ENCODE data around the gene PDGFA. TPM values are rescaled to one million over a fixed set of nuclear protein-coding genes. Genes with fewer than 3 reads are reported as not detected.

PDGFA gene
- total and polyA plus RNA-seq, 5 donors from 2014 or later, result 2.9 TPM; not detected in 4

- Histone ChIP-seq H3K27ac (ENCODE audit: insufficient read depth, low read length, poor library complexity, severe bottlenecking) (no peak overlapping the region), H3K4me3 (ENCODE audit: low read depth, low read length) (no peak overlapping the region), H3K4me1 (ENCODE audit: control insufficient read depth, insufficient read depth, low read length, poor library complexity, severe bottlenecking) (no peaks in the 10 kb centered on the region), H3K27me3 (ENCODE audit: control insufficient read depth, insufficient read depth, low read length) (no peaks in the 10 kb centered on the region), H3K9me3 (ENCODE audit: control insufficient read depth in 2 of 2, low read length in 2 of 2) (no peaks in the 10 kb centered on the region), H3K36me3 (ENCODE audit: control insufficient read depth, insufficient read depth, low read length) (no peaks in the 10 kb centered on the region)
- no peak for DNase-seq
- Mint-ChIP-seq H3K36me3 (no peaks in the 10 kb centered on the region), H3K9me3 (peaks cover 0 to 5% (median 0%) of the 10 kb centered on the region in 7 donors), H3K4me3 (no peak overlapping the region), H3K27ac (no peak overlapping the region), H3K27me3 (no peaks in the 10 kb centered on the region), H3K4me1 (peaks cover 0 to 2% (median 0%) of the 10 kb centered on the region in 4 donors)
- ATAC-seq (ENCODE audit: low read depth in 2 of 2), result no peak
Observed at GRCh38 chr7:542713-543500, 23.3 kb upstream of the PDGFA start.

GRCh38 chr7:542131-542712 is 22.6 kb upstream of the PDGFA start:
- H3K9me3 Mint-ChIP-seq, result peaks cover 0 to 5% (median 0%) of the 10 kb centered on the region in 7 donors
- H3K27me3 Mint-ChIP-seq, result no peaks in the 10 kb centered on the region
- Histone ChIP-seq H3K27ac (ENCODE audit: insufficient read depth, low read length, poor library complexity, severe bottlenecking) (no peak overlapping the region), H3K9me3 (ENCODE audit: control insufficient read depth in 2 of 2, low read length in 2 of 2) (no peaks in the 10 kb centered on the region), H3K27me3 (ENCODE audit: control insufficient read depth, insufficient read depth, low read length) (no peaks in the 10 kb centered on the region), H3K4me1 (ENCODE audit: control insufficient read depth, insufficient read depth, low read length, poor library complexity, severe bottlenecking) (no peaks in the 10 kb centered on the region), H3K4me3 (ENCODE audit: low read depth, low read length) (no peak overlapping the region), H3K36me3 (ENCODE audit: control insufficient read depth, insufficient read depth, low read length) (no peaks in the 10 kb centered on the region)
- H3K4me1 Mint-ChIP-seq, result peaks cover 0 to 2% (median 0%) of the 10 kb centered on the region in 4 donors
- no peak for ATAC-seq (ENCODE audit: low read depth in 2 of 2)
- no peak overlapping the region for H3K27ac Mint-ChIP-seq
- no peak for DNase-seq
- no peaks in the 10 kb centered on the region for H3K36me3 Mint-ChIP-seq
- no peak overlapping the region for H3K4me3 Mint-ChIP-seq

GRCh38 chr7:541661-542060 is 22.0 kb upstream of the PDGFA start:
- H3K4me1 ChIP-seq (ENCODE audit: control insufficient read depth, insufficient read depth, low read length, poor library complexity, severe bottlenecking), result no peaks in the 10 kb centered on the region
- peaks cover 0 to 2% (median 0%) of the 10 kb centered on the region in 4 donors for H3K4me1 Mint-ChIP-seq
- DNase-seq (no peak), ATAC-seq (ENCODE audit: low read depth in 2 of 2) (no peak)
- peaks cover 0 to 5% (median 0%) of the 10 kb centered on the region in 7 donors for H3K9me3 Mint-ChIP-seq
- no peaks in the 10 kb centered on the region for H3K9me3 ChIP-seq (ENCODE audit: control insufficient read depth in 2 of 2, low read length in 2 of 2)
- H3K4me3 Mint-ChIP-seq, result no peak overlapping the region
- H3K27ac Mint-ChIP-seq, result no peak overlapping the region
- no peaks in the 10 kb centered on the region for H3K36me3 Mint-ChIP-seq
- H3K36me3 ChIP-seq (ENCODE audit: control insufficient read depth, insufficient read depth, low read length), result no peaks in the 10 kb centered on the region
- no peak overlapping the region for H3K27ac ChIP-seq (ENCODE audit: insufficient read depth, low read length, poor library complexity, severe bottlenecking)
- no peaks in the 10 kb centered on the region for H3K27me3 ChIP-seq (ENCODE audit: control insufficient read depth, insufficient read depth, low read length)
- H3K4me3 ChIP-seq (ENCODE audit: low read depth, low read length), result no peak overlapping the region
- no peaks in the 10 kb centered on the region for H3K27me3 Mint-ChIP-seq

GRCh38 chr7:540997-541396 is 21.4 kb upstream of the PDGFA start:
- no peak overlapping the region for H3K27ac Mint-ChIP-seq

GRCh38 chr7:540579-540978 is 20.9 kb upstream of the PDGFA start:
- Mint-ChIP-seq H3K4me1 (peaks cover 0 to 2% (median 0%) of the 10 kb centered on the region in 4 donors), H3K36me3 (no peaks in the 10 kb centered on the region), H3K27ac (no peak overlapping the region), H3K27me3 (no peaks in the 10 kb centered on the region), H3K9me3 (peaks cover 0 to 5% (median 0%) of the 10 kb centered on the region in 7 donors), H3K4me3 (no peak overlapping the region)
- Histone ChIP-seq H3K4me1 (ENCODE audit: control insufficient read depth, insufficient read depth, low read length, poor library complexity, severe bottlenecking) (no peaks in the 10 kb centered on the region), H3K4me3 (ENCODE audit: low read depth, low read length) (no peak overlapping the region), H3K9me3 (ENCODE audit: control insufficient read depth in 2 of 2, low read length in 2 of 2) (no peaks in the 10 kb centered on the region), H3K27ac (ENCODE audit: insufficient read depth, low read length, poor library complexity, severe bottlenecking) (no peak overlapping the region), H3K36me3 (ENCODE audit: control insufficient read depth, insufficient read depth, low read length) (no peaks in the 10 kb centered on the region), H3K27me3 (ENCODE audit: control insufficient read depth, insufficient read depth, low read length) (no peaks in the 10 kb centered on the region)
- no peak for DNase-seq
- ATAC-seq (ENCODE audit: low read depth in 2 of 2), result no peak

More at GRCh38 chr7:540997-541396, 21.4 kb upstream of the PDGFA start:
- no peaks in the 10 kb centered on the region for H3K36me3 Mint-ChIP-seq
- no peak overlapping the region for H3K4me3 Mint-ChIP-seq
- Histone ChIP-seq H3K36me3 (ENCODE audit: control insufficient read depth, insufficient read depth, low read length) (no peaks in the 10 kb centered on the region), H3K27me3 (ENCODE audit: control insufficient read depth, insufficient read depth, low read length) (no peaks in the 10 kb centered on the region), H3K27ac (ENCODE audit: insufficient read depth, low read length, poor library complexity, severe bottlenecking) (no peak overlapping the region), H3K4me3 (ENCODE audit: low read depth, low read length) (no peak overlapping the region), H3K9me3 (ENCODE audit: control insufficient read depth in 2 of 2, low read length in 2 of 2) (no peaks in the 10 kb centered on the region), H3K4me1 (ENCODE audit: control insufficient read depth, insufficient read depth, low read length, poor library complexity, severe bottlenecking) (no peaks in the 10 kb centered on the region)
- ATAC-seq (ENCODE audit: low read depth in 2 of 2) (no peak), DNase-seq (no peak)
- H3K4me1 Mint-ChIP-seq, result peaks cover 0 to 2% (median 0%) of the 10 kb centered on the region in 4 donors
- peaks cover 0 to 5% (median 0%) of the 10 kb centered on the region in 7 donors for H3K9me3 Mint-ChIP-seq
- no peaks in the 10 kb centered on the region for H3K27me3 Mint-ChIP-seq

GRCh38 chr7:539731-540411 is 20.2 kb upstream of the PDGFA start:
- no peak overlapping the region for H3K27ac ChIP-seq (ENCODE audit: insufficient read depth, low read length, poor library complexity, severe bottlenecking)
- H3K36me3 ChIP-seq (ENCODE audit: control insufficient read depth, insufficient read depth, low read length), result no peaks in the 10 kb centered on the region
- Mint-ChIP-seq H3K9me3 (no peaks in the 10 kb centered on the region), H3K4me3 (no peak overlapping the region), H3K4me1 (peaks cover 0 to 2% (median 0%) of the 10 kb centered on the region in 4 donors), H3K36me3 (no peaks in the 10 kb centered on the region), H3K27me3 (no peaks in the 10 kb centered on the region), H3K27ac (no peak overlapping the region)
- no peaks in the 10 kb centered on the region for H3K27me3 ChIP-seq (ENCODE audit: control insufficient read depth, insufficient read depth, low read length)
- H3K4me3 ChIP-seq (ENCODE audit: low read depth, low read length), result no peak overlapping the region
- H3K9me3 ChIP-seq (ENCODE audit: control insufficient read depth in 2 of 2, low read length in 2 of 2), result no peaks in the 10 kb centered on the region
- DNase-seq (no peak), ATAC-seq (ENCODE audit: low read depth in 2 of 2) (no peak)
- no peaks in the 10 kb centered on the region for H3K4me1 ChIP-seq (ENCODE audit: control insufficient read depth, insufficient read depth, low read length, poor library complexity, severe bottlenecking)

GRCh38 chr7:538764-539685 is 19.4 kb upstream of the PDGFA start:
- ATAC-seq (ENCODE audit: low read depth in 2 of 2), result no peak
- peaks cover 0 to 2% (median 0%) of the 10 kb centered on the region in 4 donors for H3K4me1 Mint-ChIP-seq

More at GRCh38 chr7:538764-539685, 19.4 kb upstream of the PDGFA start:
- Histone ChIP-seq H3K4me1 (ENCODE audit: control insufficient read depth, insufficient read depth, low read length, poor library complexity, severe bottlenecking) (no peaks in the 10 kb centered on the region), H3K27ac (ENCODE audit: insufficient read depth, low read length, poor library complexity, severe bottlenecking) (no peak overlapping the region), H3K36me3 (ENCODE audit: control insufficient read depth, insufficient read depth, low read length) (no peaks in the 10 kb centered on the region), H3K4me3 (ENCODE audit: low read depth, low read length) (no peak overlapping the region), H3K27me3 (ENCODE audit: control insufficient read depth, insufficient read depth, low read length) (no peaks in the 10 kb centered on the region), H3K9me3 (ENCODE audit: control insufficient read depth in 2 of 2, low read length in 2 of 2) (no peaks in the 10 kb centered on the region)
- H3K27me3 Mint-ChIP-seq, result no peaks in the 10 kb centered on the region
- no peaks in the 10 kb centered on the region for H3K9me3 Mint-ChIP-seq
- DNase-seq, result no peak
- H3K36me3 Mint-ChIP-seq, result no peaks in the 10 kb centered on the region
- no peak overlapping the region for H3K4me3 Mint-ChIP-seq
- no peak overlapping the region for H3K27ac Mint-ChIP-seq

Data from CD4-positive, CD25-positive, alpha-beta regulatory T cell (primary cell).